HG03469 (cell line): Measurements from ENCODE around the gene TMEM225B.
"Not testable (repeated sequence)": the region's sequence is repeated elsewhere in the genome, so short reads cannot be mapped to it uniquely, and the experiment has no call there.

Experiments
- ATAC-seq: cut with Tn5 transposase; IDR thresholded peaks from one replicate; pipeline ENCODE4 v1.9.1; 2021; ENCODE audit warnings: mild to moderate bottlenecking, moderate library complexity, moderate number of reproducible peaks; ENCODE audit not compliant: unreplicated experiment

Gene TMEM225B

GRCh38 chr7:99579281-99579955 lies 18.6 kb upstream of the TMEM225B start:
- no peak for ATAC-seq

- no peak for ATAC-seq
Observed at GRCh38 chr7:99579956-99580777, 17.9 kb upstream of the TMEM225B start.

DNA sequence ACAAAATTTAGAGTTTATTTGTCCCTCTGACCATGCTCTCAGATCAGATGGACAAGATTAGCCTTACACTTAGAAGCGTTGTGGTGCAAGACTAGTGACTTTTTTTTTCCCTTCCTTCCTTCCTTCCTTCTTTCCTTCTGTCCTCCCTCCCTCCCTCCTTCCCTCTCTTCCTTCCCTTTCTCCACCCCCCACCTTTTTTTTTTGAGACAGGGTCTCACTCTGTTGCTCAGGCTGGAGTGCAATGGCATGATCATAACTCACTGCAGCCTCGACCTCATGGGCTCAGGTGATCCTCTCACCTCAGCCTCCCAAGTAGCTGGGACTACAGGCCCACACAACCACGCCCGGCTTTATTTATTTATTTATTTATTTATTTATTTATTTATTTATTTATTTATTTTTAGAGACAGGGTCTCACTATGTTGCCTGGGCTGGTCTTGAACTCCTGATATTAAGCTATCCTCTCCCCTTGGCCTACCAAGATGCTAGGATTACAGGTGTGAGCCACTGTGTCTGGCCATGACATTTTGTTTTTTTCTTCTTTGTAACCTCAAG lies 17.2 kb upstream of the TMEM225B start:
- not testable (repeated sequence) for ATAC-seq

DNA sequence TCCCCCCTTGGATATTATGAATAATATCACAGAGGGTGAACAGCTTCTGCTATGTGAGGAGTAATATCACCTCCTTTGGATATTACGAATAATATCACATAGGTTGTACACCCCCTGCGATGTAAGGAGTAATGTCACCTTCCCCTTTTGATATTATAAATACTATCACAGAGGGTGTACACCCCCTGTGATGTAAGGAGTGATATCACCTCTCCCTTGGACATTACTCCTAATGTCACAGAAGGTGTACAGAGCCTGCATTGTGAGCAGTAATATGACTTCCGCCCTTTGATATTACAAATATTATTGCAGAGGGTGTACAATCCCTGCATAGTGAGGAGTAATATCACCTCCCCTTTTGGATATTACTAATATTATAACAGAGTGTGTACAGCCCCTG lies 9.2 kb upstream of the TMEM225B start:
- ATAC-seq: no peak

GRCh38 chr7:99594948-99595745 lies 2.9 kb upstream of the TMEM225B start:
- no peak for ATAC-seq

DNA sequence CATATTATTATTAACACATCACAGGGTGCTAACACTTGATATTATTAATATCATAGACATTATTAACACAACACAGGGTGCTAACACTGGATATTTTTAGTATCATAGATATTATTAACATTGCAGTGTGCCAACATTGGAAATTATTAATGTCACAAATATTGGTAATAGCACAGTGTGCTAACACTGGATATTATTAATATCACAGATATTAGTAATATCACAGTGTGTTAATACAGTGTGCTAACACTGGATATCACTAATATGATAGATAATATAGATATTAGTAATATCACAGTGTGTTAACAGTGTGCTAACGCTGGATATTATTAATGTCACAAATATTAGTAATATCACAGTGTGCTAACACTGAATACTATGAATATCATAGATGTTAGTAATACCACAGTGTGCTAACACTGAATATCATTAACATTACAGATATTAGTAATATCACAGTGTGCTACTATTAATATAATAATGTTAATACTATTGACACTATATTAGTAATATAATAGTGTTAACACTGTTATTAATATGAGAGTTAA lies 1.6 kb upstream of the TMEM225B start:
- ATAC-seq: no peak

DNA sequence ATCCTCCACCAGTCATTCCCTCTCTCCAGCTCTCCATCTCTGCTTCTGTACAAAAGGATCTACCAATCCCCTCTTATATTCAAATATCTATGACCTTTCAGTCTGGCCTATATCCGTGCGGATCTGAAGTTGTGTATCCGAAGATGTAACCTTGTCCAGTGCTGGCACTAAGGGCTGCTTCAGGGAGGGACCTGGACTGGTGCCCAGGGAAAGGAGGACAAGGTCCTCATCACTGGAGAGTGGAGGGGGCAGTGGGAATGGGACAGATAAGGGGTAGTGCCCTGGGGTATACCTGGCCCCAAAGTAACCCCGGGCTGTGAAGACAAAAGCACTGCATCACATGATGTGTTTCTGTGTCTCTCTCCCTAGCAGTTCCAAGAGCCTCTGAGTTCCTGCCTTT lies 1.8 kb downstream of the TMEM225B start:
- no peak for ATAC-seq

GRCh38 chr7:99601656-99602310 lies 3.7 kb downstream of the TMEM225B start:
- no peak for ATAC-seq

DNA sequence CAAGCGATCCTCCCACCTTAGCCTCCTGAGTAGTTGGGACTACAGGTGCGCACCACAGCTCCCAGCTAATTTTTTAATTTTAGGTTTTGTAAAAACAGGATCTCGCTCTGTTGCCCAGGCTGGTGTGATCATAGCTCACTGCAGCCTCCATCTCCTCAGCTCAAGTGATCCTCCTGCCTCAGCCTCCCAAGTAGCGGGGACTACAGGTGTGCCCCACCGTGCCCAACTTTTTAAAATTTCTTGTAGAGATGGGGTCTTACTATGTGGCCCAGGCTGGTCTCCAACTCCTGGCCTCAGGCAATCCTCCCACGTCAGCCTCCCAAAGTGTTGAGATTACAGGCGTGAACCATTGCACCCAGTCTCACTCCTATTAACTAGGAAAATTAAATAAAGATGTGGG lies 7.5 kb downstream of the TMEM225B start:
- no peak for ATAC-seq

GRCh38 chr7:99606531-99606930 lies 8.5 kb downstream of the TMEM225B start:
- no peak for ATAC-seq

- ATAC-seq: no peak
Observed at GRCh38 chr7:99607548-99607947, 9.5 kb downstream of the TMEM225B start.

DNA sequence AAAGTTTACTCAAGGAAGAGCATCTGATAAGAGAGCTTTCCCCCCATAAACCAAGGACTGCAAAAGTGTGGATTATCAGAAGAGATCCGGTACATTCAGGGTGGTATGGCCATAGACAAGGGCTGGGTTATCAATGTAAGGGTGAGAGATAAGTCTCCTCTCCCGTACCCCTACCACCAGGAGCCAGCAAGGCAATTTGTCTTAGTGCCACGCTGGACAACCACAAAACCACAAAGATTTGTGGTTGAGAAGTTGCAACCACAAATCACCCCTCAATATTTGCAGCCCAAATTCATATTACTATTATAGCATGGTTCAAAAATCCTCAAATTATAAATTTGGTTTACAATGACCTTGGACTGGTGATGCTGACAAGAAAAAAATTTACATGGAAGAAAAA lies 16.4 kb downstream of the TMEM225B start:
- ATAC-seq: no peak

- no peak for ATAC-seq
Observed at GRCh38 chr7:99615989-99616358, 17.9 kb downstream of the TMEM225B start.

GRCh38 chr7:99616359-99617191 lies 18.5 kb downstream of the TMEM225B start, which contains the start of gene ZSCAN25:
Gene ZSCAN25, plus strand, starts transcription at chr7:99616946. Its CDS starts 2,661 bp downstream, at chr7:99619607.
- peak; percentile 73 for ATAC-seq

GRCh38 chr7:99617192-99617781 lies 19.2 kb downstream of the TMEM225B start:
- peak; percentile 25 for ATAC-seq

GRCh38 chr7:99618726-99619125 lies 20.7 kb downstream of the TMEM225B start:
- no peak for ATAC-seq

DNA sequence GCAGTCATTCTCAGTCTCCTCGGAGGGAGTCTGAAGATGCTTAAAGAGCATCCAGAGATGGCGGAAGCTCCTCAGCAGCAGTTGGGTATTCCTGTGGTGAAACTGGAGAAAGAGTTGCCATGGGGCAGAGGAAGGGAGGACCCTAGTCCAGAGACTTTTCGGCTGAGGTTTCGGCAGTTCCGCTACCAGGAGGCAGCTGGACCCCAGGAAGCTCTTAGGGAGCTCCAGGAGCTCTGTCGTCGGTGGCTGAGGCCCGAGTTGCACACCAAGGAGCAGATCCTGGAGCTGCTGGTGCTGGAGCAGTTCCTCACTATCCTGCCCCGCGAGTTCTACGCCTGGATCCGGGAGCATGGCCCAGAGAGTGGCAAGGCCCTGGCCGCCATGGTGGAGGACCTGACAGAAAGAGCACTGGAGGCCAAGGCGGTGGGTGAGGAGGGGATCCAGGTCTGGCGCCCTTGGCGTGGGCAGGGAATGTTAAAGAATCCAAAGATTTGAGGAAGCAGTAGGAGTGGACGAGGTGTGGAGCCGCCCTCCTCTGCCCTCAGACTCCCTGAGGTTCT lies 21.6 kb downstream of the TMEM225B start:
- no peak for ATAC-seq

DNA sequence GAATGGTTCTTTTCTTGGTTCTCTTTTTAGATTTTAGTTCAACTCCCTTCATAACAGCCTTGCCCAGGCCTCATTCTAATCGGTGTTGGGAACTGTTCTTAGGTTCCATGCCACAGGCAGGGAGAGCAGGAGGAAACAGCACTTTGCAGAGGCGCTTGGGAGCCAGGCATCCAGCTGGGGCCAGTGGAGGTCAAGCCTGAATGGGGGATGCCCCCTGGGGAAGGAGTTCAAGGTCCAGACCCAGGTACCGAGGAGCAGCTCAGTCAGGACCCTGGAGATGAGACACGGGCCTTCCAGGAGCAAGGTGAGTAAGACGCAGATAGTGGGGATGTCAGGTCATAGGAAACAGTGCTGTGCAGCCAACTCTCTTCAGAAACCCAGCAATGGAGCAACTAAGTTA lies 23.2 kb downstream of the TMEM225B start:
- no peak for ATAC-seq

- ATAC-seq: no peak
Observed at GRCh38 chr7:99622596-99622995, 24.5 kb downstream of the TMEM225B start.
